GM19372 (cell line): ENCODE results near the gene PCLO.
"Not testable (repeated sequence)": the region's sequence is repeated elsewhere in the genome, so short reads cannot be mapped to it uniquely, and the experiment has no call there.

Experiments
- ATAC-seq: cut with Tn5 transposase; IDR thresholded peaks from one replicate; pipeline ENCODE4 v1.9.1; 2021; ENCODE audit warnings: mild to moderate bottlenecking, low read depth, moderate library complexity; ENCODE audit not compliant: unreplicated experiment

Gene PCLO

DNA sequence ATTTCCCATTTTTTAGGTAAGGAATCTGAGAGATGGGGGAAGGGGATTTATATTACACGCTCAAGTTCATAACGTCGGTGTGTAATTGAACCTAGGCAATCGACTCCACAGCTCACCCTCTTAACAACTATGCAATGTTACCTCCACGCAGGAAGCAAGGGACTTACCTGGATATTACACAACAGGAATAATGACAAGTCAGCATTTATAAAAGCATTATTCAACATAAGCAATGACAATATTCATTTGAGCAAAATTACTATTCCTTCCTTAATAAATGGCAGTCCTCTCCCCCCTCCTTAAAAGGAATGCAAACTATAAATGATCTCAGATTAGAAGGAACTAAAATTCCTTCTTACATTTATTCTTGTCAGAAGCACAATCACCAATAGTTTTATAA lies 104.0 kb downstream of the PCLO start:
- no peak for ATAC-seq

DNA sequence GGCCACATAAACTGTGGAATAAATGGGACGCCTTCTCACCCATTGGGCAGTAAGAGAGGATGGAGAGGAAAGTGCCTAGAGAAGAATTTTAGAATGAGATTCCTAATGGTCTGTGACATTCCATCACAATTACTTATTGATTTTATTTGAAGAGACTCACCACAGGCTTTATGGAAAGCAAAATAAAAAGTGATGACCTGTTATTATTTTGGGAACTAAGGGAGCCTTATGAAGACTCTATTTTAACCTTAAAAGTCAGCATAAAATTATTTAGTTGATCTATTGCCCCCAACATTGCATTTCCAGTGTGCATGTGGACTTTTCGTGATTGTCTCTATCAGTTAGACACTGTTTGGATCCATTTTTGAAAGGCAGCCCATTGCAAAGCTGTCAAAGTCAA lies 107.5 kb downstream of the PCLO start:
- ATAC-seq, result no peak

DNA sequence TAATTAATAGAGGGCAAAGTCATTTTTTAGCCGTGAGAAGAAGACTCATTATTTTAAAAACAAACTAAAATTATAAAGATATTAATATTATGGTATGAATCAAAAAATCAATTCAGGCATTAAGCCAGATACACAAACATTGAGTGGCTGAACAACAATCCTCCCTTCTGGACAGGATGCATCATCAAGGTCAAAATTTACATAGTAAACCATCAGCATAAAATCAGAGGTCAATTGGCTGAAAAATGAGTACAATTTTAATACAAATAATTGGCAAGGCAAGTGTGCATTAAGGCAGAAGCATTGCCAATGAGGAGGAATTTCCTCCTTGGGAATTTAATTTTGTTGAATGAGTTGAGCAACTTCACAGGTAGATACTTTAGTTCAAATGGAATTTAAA lies 108.2 kb downstream of the PCLO start:
- no peak for ATAC-seq

DNA sequence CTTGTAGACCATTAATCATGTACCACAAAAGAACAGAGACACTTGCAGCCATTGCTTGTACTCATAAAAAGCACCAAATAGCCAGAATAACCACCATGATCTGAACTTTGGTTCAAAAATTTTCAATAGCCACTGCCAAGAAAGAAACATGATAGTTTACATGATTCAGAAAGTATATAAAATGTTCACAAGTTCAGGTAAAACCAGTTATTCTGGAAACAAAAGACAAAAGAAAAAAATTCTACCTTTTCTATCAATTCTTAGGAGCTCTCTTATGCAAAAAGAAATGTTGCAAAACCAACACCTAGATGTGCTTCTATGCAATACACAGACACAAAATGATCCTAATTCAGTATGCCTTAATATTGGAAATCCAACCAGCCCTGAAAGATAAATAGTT lies 108.7 kb downstream of the PCLO start:
- no peak for ATAC-seq

DNA sequence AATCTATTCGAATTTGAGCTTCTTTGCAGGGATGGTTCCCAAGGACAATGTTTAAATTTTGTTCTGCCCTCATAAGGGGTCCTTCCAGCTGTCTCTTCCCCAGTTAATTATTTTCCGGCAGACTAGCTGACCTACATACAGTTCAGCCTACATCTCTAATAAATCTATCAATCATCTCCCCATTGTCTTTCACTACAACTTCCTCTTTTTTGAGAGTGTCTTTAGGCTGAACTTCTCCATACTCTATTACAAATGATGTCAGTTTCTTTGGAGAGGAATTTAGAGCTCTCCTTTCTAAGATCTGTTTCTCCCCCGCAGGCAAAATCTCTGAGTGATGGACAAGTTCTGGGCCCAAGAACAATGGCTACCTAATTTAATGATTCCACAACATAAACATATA lies 122.2 kb downstream of the PCLO start:
- no peak for ATAC-seq

DNA sequence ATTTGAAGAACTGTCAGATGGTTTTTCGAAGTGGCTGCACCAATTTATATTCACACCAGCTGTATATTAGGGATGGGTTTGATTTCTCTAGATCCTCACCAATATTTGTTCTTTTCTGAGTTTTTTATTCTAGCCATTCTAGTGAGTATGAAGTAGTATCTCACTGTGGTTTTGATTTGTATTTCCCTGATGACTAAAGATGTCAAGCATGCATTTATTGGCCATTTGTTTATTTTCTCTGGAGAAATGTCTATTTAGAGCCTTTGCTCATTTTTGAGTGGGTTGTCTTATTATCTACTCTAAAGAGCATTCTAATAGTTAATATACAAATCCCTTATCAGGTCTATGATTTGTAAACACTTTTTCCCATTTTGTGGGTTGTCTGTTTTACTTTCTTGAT lies 123.9 kb downstream of the PCLO start:
- no peak for ATAC-seq

DNA sequence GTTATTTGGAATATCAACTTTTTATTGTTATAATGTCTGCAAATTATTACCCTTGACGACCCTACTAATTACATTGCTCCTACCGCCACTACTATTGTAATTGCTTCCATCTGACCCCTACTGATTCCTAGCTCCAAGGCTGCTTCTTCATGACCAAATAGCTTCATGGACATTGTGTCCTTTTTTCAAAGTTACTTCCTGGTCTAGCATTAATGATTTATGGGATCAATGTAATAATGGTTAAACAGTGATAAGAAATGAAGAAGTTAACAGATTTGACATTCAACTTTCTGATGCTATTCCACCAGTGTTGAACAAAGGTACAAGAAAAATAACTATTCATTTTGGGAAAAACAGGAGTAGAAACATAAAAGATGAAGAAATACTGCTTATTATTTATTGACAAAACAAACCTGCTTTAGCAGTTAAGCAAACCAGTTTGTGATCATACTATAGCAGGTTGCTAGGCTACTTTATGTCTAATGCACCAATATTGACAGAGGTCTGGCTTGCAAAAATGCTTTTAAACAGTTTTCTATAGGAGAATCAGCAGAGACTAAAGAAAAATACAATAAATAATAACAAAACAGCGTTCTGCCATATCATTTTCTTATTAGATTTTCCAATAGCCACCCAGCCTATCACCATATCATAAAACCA lies 125.8 kb downstream of the PCLO start:
- ATAC-seq, result no peak

DNA sequence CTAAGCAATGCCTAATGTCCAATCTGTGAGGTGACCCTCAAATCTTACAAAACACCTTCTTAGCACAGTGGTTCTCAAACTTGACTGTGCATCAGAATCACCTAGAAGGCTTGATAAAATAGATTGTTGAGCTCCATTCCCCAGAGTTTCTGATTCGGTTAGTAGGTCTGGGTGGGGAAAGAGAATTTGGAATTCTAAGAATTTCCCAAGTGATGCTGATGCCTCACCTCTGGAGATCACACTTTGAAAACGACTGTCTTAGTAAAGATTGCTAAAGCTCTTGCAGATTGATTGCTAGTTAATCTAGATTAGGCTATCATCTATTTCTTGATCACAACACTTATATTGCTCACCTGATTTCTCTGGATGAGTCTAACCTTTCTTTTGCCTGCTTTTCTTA lies 126.6 kb downstream of the PCLO start:
- no peak for ATAC-seq

DNA sequence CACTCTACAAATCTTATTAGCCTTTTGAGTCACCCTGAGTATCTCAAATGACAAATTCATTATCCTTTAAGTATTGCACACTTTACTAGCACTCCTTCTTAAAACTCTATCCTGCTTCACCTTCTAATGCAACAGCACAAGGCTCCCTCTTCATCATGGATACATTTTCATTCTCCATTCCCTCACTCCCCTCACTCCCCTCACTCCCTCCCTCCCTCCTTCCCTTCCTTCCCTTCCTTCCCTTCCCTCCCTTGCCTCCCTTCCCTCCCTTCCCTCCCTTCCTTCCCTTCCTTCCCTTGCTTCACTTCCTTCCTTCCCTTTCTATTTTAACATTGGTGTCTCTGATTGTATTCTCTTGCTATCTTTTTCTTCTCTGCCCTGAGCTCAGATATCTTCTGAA lies 130.5 kb downstream of the PCLO start:
- no peak for ATAC-seq

DNA sequence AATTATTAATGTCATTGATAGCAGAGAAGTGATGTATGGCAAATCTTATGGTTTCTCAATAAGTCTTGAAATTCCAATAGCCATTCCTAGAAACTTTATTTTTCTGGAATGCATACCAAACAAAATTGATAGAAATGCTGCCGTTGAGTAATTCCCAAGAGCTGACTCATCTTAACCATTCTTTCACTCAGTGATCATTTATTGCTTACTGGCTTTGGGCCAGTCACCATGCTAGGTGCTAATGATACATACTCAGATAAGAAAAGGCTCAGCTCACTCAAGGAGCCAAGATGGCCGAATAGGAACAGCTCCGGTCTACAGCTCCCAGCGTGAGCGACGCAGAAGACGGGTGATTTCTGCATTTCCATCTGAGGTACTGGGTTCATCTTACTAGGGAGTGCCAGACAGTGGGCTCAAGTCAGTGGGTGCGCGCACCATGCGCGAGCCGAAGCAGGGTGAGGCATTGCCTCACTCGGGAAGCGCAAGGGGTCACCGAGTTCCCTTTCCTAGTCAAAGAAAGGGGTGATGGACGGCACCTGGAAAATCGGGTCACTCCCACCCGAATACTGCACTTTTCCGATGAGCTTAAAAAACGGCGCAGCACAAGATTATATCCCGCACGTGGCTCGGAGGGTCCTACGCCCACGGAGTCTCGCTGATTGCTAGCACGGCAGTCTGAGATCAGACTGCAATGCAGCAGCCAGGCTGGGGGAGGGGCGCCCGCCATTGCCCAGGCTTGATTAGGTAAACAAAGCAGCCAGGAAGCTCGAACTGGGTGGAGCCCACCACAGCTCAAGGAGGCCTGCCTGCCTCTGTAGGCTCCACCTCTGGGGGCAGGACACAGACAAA lies 138.6 kb downstream of the PCLO start:
- not testable (repeated sequence) for ATAC-seq

DNA sequence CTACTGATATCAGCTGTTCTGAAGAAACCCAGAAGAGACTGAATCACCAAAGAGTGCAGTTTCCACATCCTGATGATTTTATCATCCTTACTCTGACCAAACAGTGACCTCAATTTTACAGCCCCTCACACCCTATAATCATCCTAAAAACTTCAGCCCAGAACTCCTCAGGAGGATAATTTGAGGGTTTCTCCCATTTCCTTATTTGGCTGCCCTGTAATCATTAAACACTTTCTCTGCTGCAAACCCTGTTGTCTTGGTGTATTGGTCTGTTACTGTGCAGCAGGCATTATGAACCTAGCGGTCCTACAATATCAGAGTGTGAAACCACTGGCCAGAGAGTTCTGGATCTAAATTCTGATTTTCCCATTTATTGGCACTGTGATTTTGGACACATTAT lies 141.7 kb downstream of the PCLO start:
- no peak for ATAC-seq

DNA sequence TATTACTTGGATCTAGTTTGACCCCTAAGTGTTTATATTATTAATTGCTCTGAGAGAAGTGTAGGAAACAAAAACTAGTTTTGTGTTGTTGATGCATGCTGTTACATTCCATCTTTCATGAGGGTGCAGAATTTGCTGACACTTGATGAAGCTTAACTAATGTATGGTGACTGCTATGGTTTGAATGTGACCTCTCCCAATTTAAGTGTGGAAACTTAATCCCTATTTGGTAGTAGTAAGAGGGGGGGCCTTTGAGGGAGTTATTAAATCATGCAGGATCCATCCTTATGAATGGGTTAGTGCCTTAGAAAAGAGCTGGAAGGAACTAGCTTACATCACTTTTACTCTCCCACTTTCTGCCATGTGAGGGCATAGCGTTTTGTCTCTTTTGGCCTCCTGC lies 142.5 kb downstream of the PCLO start:
- ATAC-seq, result no peak

DNA sequence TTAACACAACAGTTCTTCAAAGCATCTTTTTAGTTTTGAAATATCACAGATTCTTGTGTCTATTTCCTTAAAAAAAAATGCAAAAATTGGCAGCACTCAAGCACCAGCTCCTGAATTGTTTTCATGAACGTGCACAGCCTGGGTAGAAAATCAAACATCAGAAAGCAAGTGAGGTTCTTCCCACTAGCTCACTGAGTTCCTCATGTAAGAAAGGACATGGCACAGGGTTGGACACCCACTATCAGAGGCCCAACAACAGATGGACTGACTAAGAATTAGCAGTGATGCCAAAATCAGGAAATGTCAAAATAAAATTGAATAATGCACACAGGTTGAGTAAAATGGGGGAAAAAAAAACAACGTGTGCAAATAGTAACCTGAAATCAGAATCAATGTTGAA lies 146.8 kb downstream of the PCLO start:
- ATAC-seq, result no peak

DNA sequence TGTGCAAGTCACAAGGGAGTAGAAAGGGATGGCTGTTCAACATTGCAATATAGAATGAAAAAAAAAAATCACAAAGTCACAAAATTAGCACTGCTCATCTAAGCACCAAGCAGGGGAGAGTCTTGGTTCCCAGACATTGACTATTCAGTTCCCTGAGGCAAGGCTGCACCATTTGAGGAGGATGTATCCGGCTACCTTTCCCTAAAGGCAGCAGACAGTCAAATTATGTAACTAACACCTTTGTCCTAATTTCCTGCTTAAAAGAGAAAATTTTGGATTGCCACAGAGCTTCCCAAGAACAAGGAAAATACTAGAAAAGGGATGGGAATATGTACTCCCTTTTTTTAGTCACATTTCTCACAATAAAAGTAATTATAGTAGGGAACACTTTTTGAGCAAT lies 148.1 kb downstream of the PCLO start:
- no peak for ATAC-seq

DNA sequence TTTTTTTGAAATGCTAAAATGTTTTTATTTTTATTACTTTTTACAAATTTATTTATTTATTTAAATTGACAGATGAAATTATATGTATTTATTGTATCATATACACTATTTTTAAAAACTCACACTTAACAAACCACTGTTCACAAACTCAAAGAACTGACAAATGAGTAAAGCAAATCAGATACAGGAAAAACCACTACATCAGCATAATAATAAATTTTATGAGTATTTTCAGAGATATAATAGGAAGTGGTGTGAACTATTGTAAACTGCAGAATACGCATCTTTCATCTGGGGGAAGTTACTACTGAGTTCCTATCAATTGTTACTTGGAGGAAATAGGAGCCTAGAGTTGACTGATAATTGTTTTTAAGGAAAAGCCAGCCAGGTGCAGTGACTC lies 150.7 kb downstream of the PCLO start:
- no peak for ATAC-seq

DNA sequence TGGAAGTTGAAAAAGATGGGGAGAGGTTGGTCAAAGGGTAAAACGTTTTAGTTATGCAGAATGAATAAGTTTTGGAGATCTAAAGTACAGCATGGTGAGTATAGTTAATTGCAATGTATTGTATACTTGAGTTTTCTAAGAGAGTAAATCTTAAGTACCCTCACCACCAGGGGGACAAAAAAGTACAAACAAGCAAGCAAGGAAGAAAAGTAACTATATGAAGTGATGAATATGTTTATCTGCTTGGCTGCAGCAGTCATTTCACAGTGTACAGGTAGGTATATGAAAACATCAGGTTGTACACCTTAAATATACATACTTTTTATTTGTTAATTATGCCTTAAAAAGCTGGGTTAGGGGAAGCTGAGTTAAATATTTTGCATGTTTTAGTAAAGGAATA lies 157.3 kb downstream of the PCLO start:
- no peak for ATAC-seq

DNA sequence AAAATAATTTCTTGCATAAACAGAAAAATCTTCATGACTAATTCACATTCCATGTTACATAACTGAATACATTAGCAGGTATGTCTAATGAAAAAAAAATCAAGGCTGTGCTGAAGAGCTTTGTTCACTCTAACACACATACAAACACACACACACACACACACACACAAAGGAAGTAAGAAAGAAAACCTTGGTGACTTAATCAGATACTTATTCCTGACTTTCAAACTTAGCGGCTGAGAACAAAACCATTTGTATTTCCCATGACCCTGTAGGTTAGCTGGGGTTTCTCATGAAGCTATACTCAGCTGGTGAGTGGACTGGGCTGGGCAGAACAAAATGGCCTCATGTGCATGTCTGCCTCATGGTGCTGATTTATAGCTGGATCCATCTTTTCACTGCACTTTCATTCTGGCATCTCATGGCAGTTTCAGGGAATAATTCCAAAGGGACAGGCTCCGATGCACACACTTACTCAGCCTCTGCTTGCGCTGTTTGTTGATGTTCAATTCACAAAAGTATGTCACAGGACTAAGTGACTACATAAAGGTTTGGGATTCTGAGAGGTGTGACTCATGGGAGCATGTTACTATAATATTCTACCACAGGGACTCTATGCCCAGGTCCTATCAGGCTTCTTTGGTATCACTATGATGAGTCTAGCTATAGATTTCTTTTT lies 161.2 kb downstream of the PCLO start:
- ATAC-seq, result no peak

DNA sequence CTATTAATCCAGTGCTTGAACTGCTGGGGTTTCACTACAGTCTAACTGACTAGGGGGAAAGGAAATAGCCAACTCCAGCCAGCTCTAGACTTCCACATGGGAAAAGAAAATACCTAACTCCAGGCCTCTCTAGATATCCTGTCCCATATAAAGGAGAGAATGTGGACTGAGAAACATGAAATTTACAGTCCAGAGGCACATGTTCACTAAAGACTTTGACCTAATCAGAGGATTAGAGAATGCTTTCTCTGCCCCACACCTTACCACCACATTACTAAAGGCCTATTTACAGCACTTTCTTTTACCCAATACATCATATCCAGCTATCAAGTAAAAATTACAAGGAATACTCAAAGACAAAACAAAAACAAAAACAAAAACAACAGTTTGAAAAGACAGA lies 164.2 kb downstream of the PCLO start:
- no peak for ATAC-seq

DNA sequence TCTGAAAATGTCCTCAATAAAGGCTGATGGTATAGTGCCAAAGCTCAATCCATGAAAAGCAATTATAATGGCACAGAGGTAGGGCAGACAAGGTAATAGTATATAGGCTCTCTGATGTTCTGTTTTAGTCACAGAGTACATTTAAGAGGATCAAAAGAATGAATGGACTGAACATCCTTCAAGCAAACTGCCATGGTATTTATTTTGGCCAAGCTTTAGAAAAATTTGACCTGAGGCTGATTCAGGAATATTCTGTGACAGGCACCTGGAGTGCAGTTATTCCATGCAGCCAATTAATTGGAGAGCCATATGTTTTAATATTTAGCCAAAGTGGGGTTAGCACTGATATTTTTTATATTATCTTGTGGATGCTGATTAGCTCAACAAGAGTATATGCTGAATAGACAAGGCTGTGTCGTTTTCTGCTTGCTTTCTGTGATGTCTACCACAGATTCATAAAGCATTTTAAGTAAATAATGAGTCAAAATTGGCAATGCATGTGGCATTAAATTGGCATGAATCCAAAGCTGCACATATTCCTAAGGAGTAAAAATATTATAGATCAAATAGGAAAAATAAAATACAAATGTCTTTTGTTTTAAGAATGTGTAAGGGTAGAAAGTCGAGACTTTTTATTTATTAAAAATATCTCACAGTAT lies 177.4 kb downstream of the PCLO start:
- ATAC-seq, result no peak

DNA sequence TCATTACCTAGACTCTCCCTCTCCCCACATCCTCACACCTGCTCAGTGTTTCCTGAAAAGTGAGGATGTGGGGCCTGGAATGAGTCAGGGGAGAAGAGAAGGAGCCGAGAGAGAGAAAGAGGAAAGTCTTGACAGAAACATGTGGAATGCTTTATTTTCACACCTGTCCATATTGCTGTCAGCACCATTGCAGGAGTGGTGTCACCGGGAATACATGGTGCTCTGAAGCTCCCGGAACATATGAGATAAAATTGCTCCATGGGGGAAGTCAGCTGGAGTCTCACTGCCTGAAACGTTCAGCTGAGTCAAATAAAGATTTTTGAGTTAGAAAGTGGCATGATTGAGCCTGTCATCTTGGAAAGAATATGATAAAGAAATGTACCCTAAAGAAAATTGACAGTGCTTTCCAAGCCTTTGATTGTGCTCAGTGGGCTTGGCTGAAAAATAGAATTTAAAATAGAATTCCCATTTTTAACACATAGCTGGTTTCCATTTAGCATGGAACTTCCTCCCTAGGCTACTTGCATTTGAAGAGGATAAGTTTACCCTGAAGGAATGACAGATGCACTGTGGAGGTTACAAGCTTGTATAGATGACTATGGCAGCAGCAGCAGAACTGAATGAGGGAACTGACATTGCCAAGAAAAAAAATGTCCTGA lies 182.4 kb downstream of the PCLO start:
- ATAC-seq, result no peak
